Measurements from ENCODE around the gene CTSD. TPM values are rescaled to one million over a fixed set of nuclear protein-coding genes. Genes with fewer than 3 reads are reported as not detected.

Gene CTSD
- total RNA-seq, 2 experiments from 2014 or later: 31.7 to 44.1 TPM

DNA sequence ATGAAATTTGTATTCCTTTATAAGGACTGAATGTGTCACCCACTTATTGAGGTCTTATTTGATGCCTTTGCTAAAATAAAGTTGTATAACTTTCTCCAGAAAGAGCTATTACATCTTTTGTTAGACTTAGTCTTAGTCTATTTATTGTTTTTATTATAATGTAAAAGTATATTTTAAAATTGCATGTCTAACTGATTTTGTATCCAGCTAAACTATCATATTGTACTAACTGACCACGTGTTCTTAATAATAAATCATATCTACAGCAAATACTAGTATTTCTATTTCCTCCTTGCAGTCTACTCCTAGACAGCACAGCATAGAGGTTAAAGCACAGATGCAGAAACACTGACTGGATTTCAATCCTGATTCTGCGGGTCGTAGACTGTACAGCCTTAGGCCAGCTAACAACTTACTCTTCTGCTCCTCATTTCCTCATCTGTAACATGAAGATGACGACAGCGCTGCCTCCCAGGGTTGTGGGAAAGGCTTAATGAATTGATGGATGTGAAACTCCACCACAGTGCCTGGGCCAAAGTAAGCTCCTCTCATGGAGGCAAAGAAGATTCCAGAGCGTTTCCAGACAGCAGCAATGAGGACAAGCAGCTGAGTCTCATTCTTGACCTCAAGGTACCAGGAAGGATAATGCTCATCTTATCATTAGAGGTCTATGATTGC is 26.5 kb downstream of the CTSD start:
- no peak overlapping the region for H3K4me3 ChIP-seq (ENCODE audit: low read depth, low read length, poor library complexity, severe bottlenecking)
- intact Hi-C loops (cut with micrococcal nuclease; ENCODE audit: unreplicated experiment): no loop called here
- no peak overlapping the region for H3K27ac ChIP-seq (ENCODE audit: low read depth, low read length, poor library complexity, severe bottlenecking)
- H3K9me2 ChIP-seq (ENCODE audit: insufficient read depth, low read length): no peaks in the 10 kb centered on the region
- H3K36me3 ChIP-seq (ENCODE audit: insufficient read depth, low read length): no peaks in the 10 kb centered on the region
- H3K9me3 ChIP-seq (ENCODE audit: low read length): no peaks in the 10 kb centered on the region
- TF ChIP-seq EZH2phosphoT487 (IDR thresholded peaks at IDR 0.05; ENCODE audit: borderline replicate concordance, low read depth, low read length): no peak
- no peak for DNase-seq (ENCODE audit: low spot score)
- no peaks in the 10 kb centered on the region for H3K4me1 ChIP-seq (ENCODE audit: insufficient read depth, low read length, poor library complexity, severe bottlenecking)
- H3K79me2 ChIP-seq (ENCODE audit: insufficient read depth, low read depth, low read length): no peaks in the 10 kb centered on the region
- BruUV-seq (replicated peaks): no TSS peak
- H4K20me1 ChIP-seq (ENCODE audit: insufficient read depth, low read length): no peaks in the 10 kb centered on the region
- no peak overlapping the region for H2AFZ ChIP-seq (ENCODE audit: low read length)
- POLR2A ChIA-PET: no interaction called here
- CTCF ChIA-PET (ENCODE audit: unreplicated experiment): no interaction called here
- no peak overlapping the region for H3K4me2 ChIP-seq (ENCODE audit: low read length)

DNA sequence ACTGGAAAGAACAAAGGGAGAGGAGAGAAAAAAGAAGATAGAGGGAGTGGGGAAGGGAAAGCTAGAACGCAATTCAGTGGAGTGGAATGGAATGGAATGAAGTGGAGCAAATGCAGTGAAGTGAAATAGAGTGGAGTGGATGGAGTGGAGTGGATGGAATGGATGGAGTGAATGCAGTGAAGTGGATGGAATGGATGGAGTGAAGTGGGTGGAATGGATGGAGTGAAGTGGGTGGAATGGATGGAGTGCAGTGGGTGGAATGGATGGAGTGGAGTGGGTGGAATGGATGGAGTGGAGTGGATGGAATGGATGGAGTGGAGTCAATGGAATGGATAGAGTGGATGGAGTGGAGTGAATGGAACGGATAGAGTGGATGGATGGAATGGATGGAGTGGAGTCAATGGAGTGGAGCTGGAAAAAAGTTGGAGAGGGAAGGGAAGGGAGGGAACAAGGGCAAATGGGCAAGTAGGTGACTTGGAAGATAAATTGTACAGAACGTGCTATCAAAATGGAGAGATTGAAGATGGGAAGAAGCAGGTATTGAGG is 27.2 kb downstream of the CTSD start:
- Histone ChIP-seq H2AFZ (ENCODE audit: low read length) (no peak overlapping the region), H3K79me2 (ENCODE audit: insufficient read depth, low read depth, low read length) (no peaks in the 10 kb centered on the region), H3K4me3 (ENCODE audit: low read depth, low read length, poor library complexity, severe bottlenecking) (no peak overlapping the region), H3K9me3 (ENCODE audit: low read length) (no peaks in the 10 kb centered on the region), H3K4me1 (ENCODE audit: insufficient read depth, low read length, poor library complexity, severe bottlenecking) (no peaks in the 10 kb centered on the region), H3K27ac (ENCODE audit: low read depth, low read length, poor library complexity, severe bottlenecking) (no peak overlapping the region), H4K20me1 (ENCODE audit: insufficient read depth, low read length) (no peaks in the 10 kb centered on the region), H3K4me2 (ENCODE audit: low read length) (no peak overlapping the region), H3K36me3 (ENCODE audit: insufficient read depth, low read length) (no peaks in the 10 kb centered on the region), H3K9me2 (ENCODE audit: insufficient read depth, low read length) (no peaks in the 10 kb centered on the region)
- POLR2A ChIA-PET: no interaction called here
- DNase-seq (ENCODE audit: low spot score): no peak
- intact Hi-C loops (cut with micrococcal nuclease; ENCODE audit: unreplicated experiment): no loop called here
- TF ChIP-seq CTCF (conservative IDR thresholded peaks at IDR 0.05; ENCODE audit: low read length): no peak
- TF ChIP-seq EZH2phosphoT487 (IDR thresholded peaks at IDR 0.05; ENCODE audit: borderline replicate concordance, low read depth, low read length): no peak
- CTCF ChIA-PET (ENCODE audit: unreplicated experiment): interaction anchor here (0.6 kb wide), 1 partner anchor 1014 kb away, joined by 10 read pairs; no protein-coding TSS in a partner anchor
- no TSS peak for BruUV-seq (replicated peaks)

- no peak overlapping the region for H3K27ac ChIP-seq (ENCODE audit: low read depth, low read length, poor library complexity, severe bottlenecking)
- H2AFZ ChIP-seq (ENCODE audit: low read length): no peak overlapping the region
- H3K9me2 ChIP-seq (ENCODE audit: insufficient read depth, low read length): no peaks in the 10 kb centered on the region
- intact Hi-C loops (cut with micrococcal nuclease; ENCODE audit: unreplicated experiment): no loop called here
- H3K4me1 ChIP-seq (ENCODE audit: insufficient read depth, low read length, poor library complexity, severe bottlenecking): no peaks in the 10 kb centered on the region
- no peak overlapping the region for H3K4me2 ChIP-seq (ENCODE audit: low read length)
- H3K9me3 ChIP-seq (ENCODE audit: low read length): no peaks in the 10 kb centered on the region
- no peaks in the 10 kb centered on the region for H3K36me3 ChIP-seq (ENCODE audit: insufficient read depth, low read length)
- no peaks in the 10 kb centered on the region for H3K79me2 ChIP-seq (ENCODE audit: insufficient read depth, low read depth, low read length)
- H4K20me1 ChIP-seq (ENCODE audit: insufficient read depth, low read length): no peaks in the 10 kb centered on the region
- ChIA-PET POLR2A (no interaction called here), CTCF (ENCODE audit: unreplicated experiment) (no interaction called here)
- TF ChIP-seq CTCF (conservative IDR thresholded peaks at IDR 0.05; ENCODE audit: low read length) (no peak), EZH2phosphoT487 (IDR thresholded peaks at IDR 0.05; ENCODE audit: borderline replicate concordance, low read depth, low read length) (no peak)
- no TSS peak for BruUV-seq (replicated peaks)
- DNase-seq (ENCODE audit: low spot score): no peak
- H3K4me3 ChIP-seq (ENCODE audit: low read depth, low read length, poor library complexity, severe bottlenecking): no peak overlapping the region
Observed at GRCh38 chr11:1735271-1735670, 28.5 kb downstream of the CTSD start.

Data from OCI-LY7 (cell line).